ENCODE data around the gene PCDHGA2.

DNA sequence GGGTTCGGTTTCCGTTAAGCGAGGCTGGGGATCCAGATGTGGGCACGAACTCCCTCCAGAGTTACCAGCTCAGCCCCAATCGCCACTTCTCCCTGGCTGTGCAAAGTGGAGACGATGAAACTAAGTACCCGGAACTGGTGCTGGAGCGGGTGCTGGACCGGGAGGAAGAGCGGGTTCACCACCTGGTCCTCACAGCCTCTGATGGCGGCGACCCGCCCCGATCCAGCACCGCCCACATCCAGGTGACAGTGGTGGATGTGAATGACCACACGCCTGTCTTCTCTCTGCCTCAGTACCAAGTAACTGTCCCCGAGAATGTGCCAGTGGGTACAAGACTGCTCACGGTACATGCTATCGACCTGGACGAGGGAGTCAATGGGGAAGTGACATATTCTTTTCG, 44.8 kb downstream of the PCDHGA2 start:
- TF ChIP-seq, protein P1, sequence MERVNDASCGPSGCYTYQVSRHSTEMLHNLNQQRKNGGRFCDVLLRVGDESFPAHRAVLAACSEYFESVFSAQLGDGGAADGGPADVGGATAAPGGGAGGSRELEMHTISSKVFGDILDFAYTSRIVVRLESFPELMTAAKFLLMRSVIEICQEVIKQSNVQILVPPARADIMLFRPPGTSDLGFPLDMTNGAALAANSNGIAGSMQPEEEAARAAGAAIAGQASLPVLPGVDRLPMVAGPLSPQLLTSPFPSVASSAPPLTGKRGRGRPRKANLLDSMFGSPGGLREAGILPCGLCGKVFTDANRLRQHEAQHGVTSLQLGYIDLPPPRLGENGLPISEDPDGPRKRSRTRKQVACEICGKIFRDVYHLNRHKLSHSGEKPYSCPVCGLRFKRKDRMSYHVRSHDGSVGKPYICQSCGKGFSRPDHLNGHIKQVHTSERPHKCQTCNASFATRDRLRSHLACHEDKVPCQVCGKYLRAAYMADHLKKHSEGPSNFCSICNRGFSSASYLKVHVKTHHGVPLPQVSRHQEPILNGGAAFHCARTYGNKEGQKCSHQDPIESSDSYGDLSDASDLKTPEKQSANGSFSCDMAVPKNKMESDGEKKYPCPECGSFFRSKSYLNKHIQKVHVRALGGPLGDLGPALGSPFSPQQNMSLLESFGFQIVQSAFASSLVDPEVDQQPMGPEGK (CRISPR knock-in tag; IDR thresholded peaks at IDR 0.05; ENCODE audit: borderline replicate concordance): no peak
- no peak for TF ChIP-seq ISL1 (CRISPR knock-in tag; IDR thresholded peaks at IDR 0.05)
- TF ChIP-seq, protein P2, sequence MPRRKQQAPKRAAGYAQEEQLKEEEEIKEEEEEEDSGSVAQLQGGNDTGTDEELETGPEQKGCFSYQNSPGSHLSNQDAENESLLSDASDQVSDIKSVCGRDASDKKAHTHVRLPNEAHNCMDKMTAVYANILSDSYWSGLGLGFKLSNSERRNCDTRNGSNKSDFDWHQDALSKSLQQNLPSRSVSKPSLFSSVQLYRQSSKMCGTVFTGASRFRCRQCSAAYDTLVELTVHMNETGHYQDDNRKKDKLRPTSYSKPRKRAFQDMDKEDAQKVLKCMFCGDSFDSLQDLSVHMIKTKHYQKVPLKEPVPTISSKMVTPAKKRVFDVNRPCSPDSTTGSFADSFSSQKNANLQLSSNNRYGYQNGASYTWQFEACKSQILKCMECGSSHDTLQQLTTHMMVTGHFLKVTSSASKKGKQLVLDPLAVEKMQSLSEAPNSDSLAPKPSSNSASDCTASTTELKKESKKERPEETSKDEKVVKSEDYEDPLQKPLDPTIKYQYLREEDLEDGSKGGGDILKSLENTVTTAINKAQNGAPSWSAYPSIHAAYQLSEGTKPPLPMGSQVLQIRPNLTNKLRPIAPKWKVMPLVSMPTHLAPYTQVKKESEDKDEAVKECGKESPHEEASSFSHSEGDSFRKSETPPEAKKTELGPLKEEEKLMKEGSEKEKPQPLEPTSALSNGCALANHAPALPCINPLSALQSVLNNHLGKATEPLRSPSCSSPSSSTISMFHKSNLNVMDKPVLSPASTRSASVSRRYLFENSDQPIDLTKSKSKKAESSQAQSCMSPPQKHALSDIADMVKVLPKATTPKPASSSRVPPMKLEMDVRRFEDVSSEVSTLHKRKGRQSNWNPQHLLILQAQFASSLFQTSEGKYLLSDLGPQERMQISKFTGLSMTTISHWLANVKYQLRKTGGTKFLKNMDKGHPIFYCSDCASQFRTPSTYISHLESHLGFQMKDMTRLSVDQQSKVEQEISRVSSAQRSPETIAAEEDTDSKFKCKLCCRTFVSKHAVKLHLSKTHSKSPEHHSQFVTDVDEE (CRISPR knock-in tag; IDR thresholded peaks at IDR 0.05): no peak
